ENCODE data around the gene IL3RA. TPM values are rescaled to one million over a fixed set of nuclear protein-coding genes. Genes with fewer than 3 reads are reported as not detected.

The IL3RA gene
- total RNA-seq, 2 experiments from 2014 or later: 0.37 to 0.63 TPM

GRCh38 chrX:1416327-1416784 lies 79.8 kb downstream of the IL3RA start:
- Mint-ChIP-seq H3K9me3 (ENCODE audit: low read depth) (peaks cover 3% of the 10 kb centered on the region), H3K4me3 (no peak overlapping the region), H3K27me3 (no peaks in the 10 kb centered on the region), H3K27ac (no peak overlapping the region), H3K36me3 (ENCODE audit: low read depth) (peaks cover 41% of the 10 kb centered on the region), H3K4me1 (no peaks in the 10 kb centered on the region)
- intact Hi-C loops (cut with DNase I, micrococcal nuclease): no loop called here
- POLR2A ChIA-PET: no interaction called here
- CTCF ChIA-PET: no interaction called here
- ATAC-seq: no peak
- DNase-seq: no peak

DNA sequence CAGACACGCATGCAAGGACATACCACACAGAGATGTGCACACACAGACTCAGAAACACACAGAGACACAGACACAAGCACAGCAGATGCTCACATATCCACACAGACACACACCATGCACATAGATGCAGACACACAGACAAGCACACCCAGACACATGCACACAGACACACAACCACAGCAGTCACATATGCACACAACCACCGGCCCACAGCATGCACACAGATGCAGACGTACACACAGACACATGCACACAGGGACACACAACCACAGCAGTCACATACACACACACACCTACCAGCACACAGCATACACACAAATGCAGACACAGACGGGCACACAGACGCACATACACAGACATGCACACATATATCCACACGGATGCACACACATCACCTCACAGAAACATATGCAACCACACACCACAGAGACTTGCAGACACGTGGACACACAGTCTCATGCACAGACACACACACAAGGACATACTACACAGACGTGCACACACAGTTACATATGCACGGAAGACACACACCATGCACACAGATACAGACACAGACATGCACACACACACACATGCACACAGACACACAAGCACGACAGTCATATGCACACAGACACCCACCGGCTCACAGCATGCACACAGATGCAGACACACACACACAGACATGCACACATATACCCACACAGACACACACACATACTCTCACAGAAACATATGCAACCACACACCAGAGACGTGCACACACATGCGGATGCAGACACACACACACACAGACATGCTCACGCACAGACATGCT lies 80.6 kb downstream of the IL3RA start:
- CTCF ChIA-PET: no interaction called here
- Mint-ChIP-seq H3K36me3 (ENCODE audit: low read depth) (peaks cover 43% of the 10 kb centered on the region), H3K9me3 (ENCODE audit: low read depth) (peaks cover 9% of the 10 kb centered on the region), H3K4me1 (no peaks in the 10 kb centered on the region), H3K27ac (no peak overlapping the region), H3K4me3 (no peak overlapping the region), H3K27me3 (no peaks in the 10 kb centered on the region)
- no peak for ATAC-seq
- POLR2A ChIA-PET: no interaction called here
- no peak for DNase-seq
- intact Hi-C loops (cut with DNase I, micrococcal nuclease): no loop called here

DNA sequence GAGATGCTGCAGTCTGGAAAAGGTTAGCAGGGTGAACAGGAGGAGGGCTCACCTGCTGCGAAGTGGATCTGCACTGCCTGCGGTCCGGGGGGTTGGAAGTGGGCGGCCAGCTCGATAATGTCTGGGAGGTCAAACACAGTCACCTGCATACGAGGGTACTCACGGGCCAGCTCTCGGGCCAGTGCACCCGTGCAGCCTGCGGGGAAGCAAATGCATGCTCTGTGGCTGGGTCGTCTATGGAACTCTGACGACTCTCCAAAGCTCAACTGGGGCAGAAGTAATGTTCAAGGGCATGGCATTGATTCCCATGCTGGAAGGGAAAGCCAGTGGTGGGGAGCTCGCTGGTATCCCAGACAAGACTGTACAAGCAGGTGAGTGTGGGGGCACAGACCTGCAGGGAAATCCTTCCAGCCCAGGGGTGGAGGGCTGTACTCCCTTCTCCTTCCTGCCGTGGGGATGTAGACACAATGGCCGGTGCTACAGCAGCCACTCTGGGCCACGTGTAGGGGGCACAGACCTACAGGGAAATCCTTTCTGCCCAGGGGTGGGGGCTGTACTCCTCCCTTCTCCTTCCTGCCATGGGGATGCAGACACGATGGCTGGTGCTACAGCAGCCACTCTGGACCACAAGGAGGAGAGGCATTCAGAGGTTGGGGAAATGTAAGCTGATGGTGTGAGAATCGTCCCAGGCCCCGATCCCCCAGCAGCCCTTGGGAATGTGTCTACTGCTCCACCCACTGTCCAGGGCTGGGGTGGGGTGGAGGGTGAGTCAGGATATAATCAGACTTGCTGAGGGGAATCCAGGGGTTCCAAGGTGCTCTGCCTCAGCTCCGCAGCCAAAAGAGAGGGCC lies 81.6 kb downstream of the IL3RA start:
- Mint-ChIP-seq H3K4me1 (no peaks in the 10 kb centered on the region), H3K27ac (no peak overlapping the region), H3K9me3 (ENCODE audit: low read depth) (peaks cover 14% of the 10 kb centered on the region), H3K36me3 (ENCODE audit: low read depth) (peaks cover 45% of the 10 kb centered on the region), H3K27me3 (no peaks in the 10 kb centered on the region), H3K4me3 (no peak overlapping the region)
- POLR2A ChIA-PET: no interaction called here
- ATAC-seq (no peak), DNase-seq (no peak)
- intact Hi-C loops (cut with DNase I, micrococcal nuclease): no loop called here
- CTCF ChIA-PET: no interaction called here

DNA sequence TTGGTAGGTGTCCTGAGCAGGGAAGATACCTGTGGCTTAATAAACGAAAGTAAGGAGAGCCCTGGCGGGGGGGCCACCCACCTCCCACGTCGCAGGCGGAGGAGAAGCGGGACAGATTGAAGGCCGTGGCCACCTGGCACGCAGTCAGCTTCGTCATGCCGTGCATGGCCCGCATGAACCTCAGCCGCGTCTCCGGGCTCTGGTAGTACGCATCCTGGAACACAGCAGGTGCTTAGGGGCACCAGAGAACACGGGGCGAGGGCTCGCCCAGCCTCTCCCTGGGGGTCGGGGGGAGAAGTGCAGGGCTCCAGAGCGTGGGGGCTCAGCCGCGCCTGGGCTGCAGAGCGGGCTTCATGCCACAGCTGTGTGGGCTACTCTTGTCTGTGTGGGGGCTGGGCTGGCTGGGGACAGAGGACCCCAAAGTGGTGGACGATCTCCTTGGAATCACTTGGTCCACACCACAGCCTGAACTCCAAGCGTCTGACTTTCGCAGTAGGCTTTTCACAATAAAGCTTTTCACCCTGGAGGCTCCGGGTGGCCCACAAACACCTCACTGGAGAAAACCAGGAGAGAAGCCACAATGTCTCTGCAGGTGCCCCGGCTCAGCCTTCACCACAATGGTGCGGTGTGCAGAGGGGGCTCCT lies 82.4 kb downstream of the IL3RA start:
- ATAC-seq (no peak), DNase-seq (no peak)
- Mint-ChIP-seq H3K27ac (no peak overlapping the region), H3K27me3 (no peaks in the 10 kb centered on the region), H3K4me1 (no peaks in the 10 kb centered on the region), H3K4me3 (no peak overlapping the region), H3K9me3 (ENCODE audit: low read depth) (peaks cover 21% of the 10 kb centered on the region), H3K36me3 (ENCODE audit: low read depth) (peaks cover 46% of the 10 kb centered on the region)
- intact Hi-C loops (cut with DNase I, micrococcal nuclease): no loop called here
- ChIA-PET POLR2A (no interaction called here), CTCF (no interaction called here)

DNA sequence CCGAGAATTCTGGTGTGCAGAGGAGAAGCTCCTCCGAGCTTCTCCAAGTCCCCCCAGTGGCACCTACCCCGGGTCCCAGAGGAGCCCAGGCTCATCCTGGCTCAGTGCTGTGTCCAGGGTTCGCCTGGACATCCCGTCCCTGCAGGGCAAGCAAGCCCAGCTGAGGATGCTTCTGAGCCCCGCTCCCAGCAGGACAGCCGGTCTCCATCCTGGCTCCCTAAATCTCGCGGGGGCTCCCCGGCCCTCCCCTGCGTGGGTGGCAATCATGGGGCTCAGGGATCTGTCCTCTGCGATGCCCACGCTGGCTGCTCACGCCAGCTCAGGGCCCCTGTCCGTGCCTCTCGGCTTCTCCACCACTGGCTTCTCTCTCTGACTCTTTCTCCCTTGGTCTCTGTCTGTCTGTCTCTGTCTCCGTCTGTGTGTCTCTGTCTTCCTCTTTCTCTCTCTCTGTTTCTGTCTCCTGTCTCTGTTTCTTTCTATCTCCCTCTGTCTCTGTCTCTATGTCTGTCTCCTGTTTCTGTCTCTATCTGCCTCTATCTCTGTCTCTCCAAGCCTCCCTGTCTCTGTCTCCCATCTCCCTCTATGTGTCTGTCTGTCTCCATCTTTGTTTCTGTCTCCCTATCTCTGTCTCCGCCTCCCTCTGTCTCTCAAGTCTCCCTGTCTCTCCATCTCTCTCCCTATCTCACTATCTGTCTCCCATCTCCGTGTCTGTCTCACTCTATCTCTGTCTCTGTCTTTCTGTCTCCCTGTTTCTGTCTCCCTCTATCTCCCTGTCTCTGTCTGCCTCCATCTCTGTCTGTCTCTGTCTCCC lies 83.2 kb downstream of the IL3RA start:
- POLR2A ChIA-PET: no interaction called here
- Mint-ChIP-seq H3K36me3 (ENCODE audit: low read depth) (peaks cover 50% of the 10 kb centered on the region), H3K4me3 (no peak overlapping the region), H3K9me3 (ENCODE audit: low read depth) (peaks cover 21% of the 10 kb centered on the region), H3K4me1 (no peaks in the 10 kb centered on the region), H3K27me3 (no peaks in the 10 kb centered on the region), H3K27ac (peak overlapping the region; percentile 23)
- CTCF ChIA-PET: no interaction called here
- ATAC-seq: no peak
- intact Hi-C loops (cut with DNase I, micrococcal nuclease): no loop called here
- DNase-seq: no peak

- Mint-ChIP-seq H3K4me1 (no peaks in the 10 kb centered on the region), H3K27ac (no peak overlapping the region), H3K9me3 (ENCODE audit: low read depth) (peaks cover 25% of the 10 kb centered on the region), H3K36me3 (ENCODE audit: low read depth) (peaks cover 55% of the 10 kb centered on the region), H3K4me3 (no peak overlapping the region), H3K27me3 (no peaks in the 10 kb centered on the region)
- intact Hi-C loops (cut with DNase I, micrococcal nuclease): no loop called here
- POLR2A ChIA-PET: no interaction called here
- CTCF ChIA-PET: no interaction called here
- DNase-seq (no peak), ATAC-seq (no peak)
These were observed 83.8 kb downstream of the IL3RA start for GRCh38 chrX:1420371-1420770.

GRCh38 chrX:1421433-1422134 lies 85.0 kb downstream of the IL3RA start:
- Mint-ChIP-seq H3K27ac (no peak overlapping the region), H3K4me3 (no peak overlapping the region), H3K27me3 (no peaks in the 10 kb centered on the region), H3K9me3 (ENCODE audit: low read depth) (peaks cover 25% of the 10 kb centered on the region), H3K4me1 (no peaks in the 10 kb centered on the region), H3K36me3 (ENCODE audit: low read depth) (peaks cover 63% of the 10 kb centered on the region)
- ATAC-seq (no peak), DNase-seq (no peak)
- intact Hi-C loops (cut with DNase I, micrococcal nuclease): no loop called here
- ChIA-PET POLR2A (no interaction called here), CTCF (no interaction called here)

GRCh38 chrX:1422135-1422465 lies 85.5 kb downstream of the IL3RA start:
- Mint-ChIP-seq H3K4me3 (no peak overlapping the region), H3K36me3 (ENCODE audit: low read depth) (peaks cover 63% of the 10 kb centered on the region), H3K9me3 (ENCODE audit: low read depth) (peaks cover 25% of the 10 kb centered on the region), H3K4me1 (no peaks in the 10 kb centered on the region), H3K27ac (no peak overlapping the region), H3K27me3 (no peaks in the 10 kb centered on the region)
- DNase-seq: no peak
- intact Hi-C loops (cut with DNase I, micrococcal nuclease): no loop called here
- ChIA-PET POLR2A (no interaction called here), CTCF (no interaction called here)
- ATAC-seq: no peak

DNA sequence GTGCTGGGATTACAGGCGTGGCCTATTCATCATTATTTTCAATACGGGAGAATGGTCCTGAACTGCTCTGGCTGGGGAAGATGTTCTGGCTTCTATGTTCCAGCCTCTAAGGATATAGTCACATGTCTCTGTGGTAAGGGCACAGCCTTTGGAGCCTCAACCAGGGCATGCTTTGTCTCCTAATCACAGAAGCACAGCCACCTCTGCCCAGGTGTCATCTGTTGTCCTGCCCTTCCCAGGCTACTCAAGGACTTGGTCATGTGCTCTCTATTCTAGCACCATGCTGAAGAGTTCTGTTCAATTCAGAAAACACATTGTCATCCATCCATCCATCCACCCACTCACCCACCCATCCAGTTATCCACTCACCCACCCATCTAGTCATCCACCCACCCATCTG lies 86.6 kb downstream of the IL3RA start:
- H3K9me3 Mint-ChIP-seq (ENCODE audit: low read depth): peaks cover 25% of the 10 kb centered on the region
- POLR2A ChIA-PET: no interaction called here
- no peaks in the 10 kb centered on the region for H3K4me1 Mint-ChIP-seq
- DNase-seq (no peak), ATAC-seq (no peak)
- CTCF ChIA-PET: no interaction called here
- intact Hi-C loops (cut with DNase I, micrococcal nuclease): no loop called here
- H3K4me3 Mint-ChIP-seq: no peak overlapping the region
- peaks cover 63% of the 10 kb centered on the region for H3K36me3 Mint-ChIP-seq (ENCODE audit: low read depth)
- no peak overlapping the region for H3K27ac Mint-ChIP-seq
- H3K27me3 Mint-ChIP-seq: no peaks in the 10 kb centered on the region

DNA sequence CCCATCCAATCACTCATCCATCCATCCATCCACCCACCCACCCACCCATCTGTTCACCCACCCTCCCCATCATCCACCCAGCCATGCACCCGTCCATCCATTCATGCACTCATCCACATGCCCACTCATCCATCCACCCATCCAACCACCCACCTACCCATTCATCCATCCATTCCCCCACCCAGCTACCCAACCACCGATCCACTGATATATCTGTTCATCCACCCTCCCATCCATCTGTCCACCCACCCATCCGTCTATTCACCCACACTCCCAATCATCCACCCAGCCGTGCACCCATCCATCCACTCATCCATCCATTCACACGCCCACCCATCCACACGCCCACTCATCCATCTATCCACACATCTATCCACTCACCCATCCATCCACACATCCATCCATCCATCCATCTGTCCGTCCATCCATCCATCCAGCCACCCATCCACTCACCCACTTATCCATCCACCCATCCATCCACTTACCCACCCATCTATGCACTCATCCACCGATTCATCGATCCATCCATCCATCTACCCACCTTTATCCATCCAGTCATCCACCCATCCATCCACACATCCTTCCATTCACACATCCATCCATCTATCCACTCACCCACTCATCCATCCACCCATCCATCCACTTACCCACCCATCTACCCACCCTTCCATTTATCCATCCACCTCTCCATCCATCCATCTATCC lies 87.7 kb downstream of the IL3RA start:
- Mint-ChIP-seq H3K4me3 (no peak overlapping the region), H3K27ac (no peak overlapping the region), H3K27me3 (no peaks in the 10 kb centered on the region), H3K4me1 (no peaks in the 10 kb centered on the region), H3K36me3 (ENCODE audit: low read depth) (peaks cover 61% of the 10 kb centered on the region), H3K9me3 (ENCODE audit: low read depth) (peaks cover 25% of the 10 kb centered on the region)
- ATAC-seq: no peak
- POLR2A ChIA-PET: no interaction called here
- intact Hi-C loops (cut with DNase I, micrococcal nuclease): no loop called here
- CTCF ChIA-PET: no interaction called here
- DNase-seq: no peak

DNA sequence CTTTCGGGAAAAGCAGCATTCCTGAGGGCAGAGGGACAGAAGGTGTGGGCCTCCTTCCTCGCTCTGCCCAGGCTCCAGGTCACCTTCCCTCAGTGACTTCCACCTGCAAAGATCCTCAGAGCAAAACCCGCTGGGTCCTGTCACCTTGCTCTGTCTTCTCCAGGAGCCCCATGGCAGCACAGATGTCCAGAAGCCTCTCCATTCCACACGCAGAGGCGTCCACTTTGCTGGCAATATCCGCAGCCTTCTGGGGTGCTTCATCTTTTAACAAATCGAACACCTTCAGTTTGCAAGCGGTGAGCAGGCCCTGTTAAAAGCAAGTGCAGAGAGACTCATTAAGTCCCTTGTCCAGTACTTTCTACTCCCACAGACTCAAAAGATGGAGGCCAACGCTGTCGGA lies 88.8 kb downstream of the IL3RA start:
- POLR2A ChIA-PET: no interaction called here
- Mint-ChIP-seq H3K4me1 (no peaks in the 10 kb centered on the region), H3K36me3 (ENCODE audit: low read depth) (peaks cover 55% of the 10 kb centered on the region), H3K27ac (no peak overlapping the region), H3K4me3 (no peak overlapping the region), H3K27me3 (no peaks in the 10 kb centered on the region), H3K9me3 (ENCODE audit: low read depth) (peaks cover 22% of the 10 kb centered on the region)
- intact Hi-C loops (cut with DNase I, micrococcal nuclease): no loop called here
- DNase-seq (no peak), ATAC-seq (no peak)
- CTCF ChIA-PET: no interaction called here
